NB4 (cell line): ENCODE results near the gene PDE8B.

Experiments used
- POLR2A ChIP-seq: IDR thresholded peaks from 2 replicates; pipeline ENCODE4 v1.6.1; 2011; ENCODE audit warnings: mild to moderate bottlenecking; ENCODE audit not compliant: insufficient read length; ENCODE audit errors: extremely low read depth
- TF ChIP-seq, protein P1 (sequence below): IDR thresholded peaks from one replicate; pipeline ENCODE4 v1.5.1; 2012; ENCODE audit warnings: low read depth, low read length

DNA sequence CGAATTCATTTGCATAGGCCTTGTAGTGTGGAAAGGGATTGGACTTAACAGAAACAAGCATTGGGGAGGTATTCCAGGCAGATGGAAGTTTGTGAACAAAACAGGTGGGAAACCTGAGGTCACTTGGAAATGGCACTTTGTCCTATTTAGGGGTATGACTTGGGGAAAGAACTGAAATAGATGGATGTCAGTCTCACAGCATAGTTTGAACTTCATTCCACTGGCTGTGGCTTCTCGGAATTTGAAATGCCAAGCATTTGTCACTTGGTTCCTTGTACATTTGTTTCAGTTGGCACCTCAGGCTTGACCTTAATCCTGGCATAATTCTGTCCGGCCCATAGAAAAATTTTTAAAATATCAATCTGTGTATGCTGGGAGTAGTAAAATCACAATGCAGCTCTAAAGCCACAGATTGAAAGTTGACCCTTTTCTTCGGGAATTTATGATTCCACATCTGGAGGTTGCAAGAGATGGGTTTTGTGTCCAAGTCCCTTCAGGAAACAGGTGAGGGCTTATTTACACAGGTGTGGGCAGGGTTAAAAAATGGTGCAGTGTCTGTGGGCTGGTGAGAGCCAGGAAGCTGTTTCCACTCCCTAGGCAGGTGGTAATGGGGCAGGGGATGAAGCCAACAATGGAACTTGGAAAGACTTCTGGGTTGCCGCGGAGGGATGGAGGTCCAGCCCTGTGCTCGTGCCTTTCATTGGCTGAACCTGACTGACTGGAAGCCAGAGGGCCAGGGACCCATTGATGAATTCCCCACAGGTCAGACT is 39.2 kb upstream of the PDE8B start:
- TF ChIP-seq, protein P1, sequence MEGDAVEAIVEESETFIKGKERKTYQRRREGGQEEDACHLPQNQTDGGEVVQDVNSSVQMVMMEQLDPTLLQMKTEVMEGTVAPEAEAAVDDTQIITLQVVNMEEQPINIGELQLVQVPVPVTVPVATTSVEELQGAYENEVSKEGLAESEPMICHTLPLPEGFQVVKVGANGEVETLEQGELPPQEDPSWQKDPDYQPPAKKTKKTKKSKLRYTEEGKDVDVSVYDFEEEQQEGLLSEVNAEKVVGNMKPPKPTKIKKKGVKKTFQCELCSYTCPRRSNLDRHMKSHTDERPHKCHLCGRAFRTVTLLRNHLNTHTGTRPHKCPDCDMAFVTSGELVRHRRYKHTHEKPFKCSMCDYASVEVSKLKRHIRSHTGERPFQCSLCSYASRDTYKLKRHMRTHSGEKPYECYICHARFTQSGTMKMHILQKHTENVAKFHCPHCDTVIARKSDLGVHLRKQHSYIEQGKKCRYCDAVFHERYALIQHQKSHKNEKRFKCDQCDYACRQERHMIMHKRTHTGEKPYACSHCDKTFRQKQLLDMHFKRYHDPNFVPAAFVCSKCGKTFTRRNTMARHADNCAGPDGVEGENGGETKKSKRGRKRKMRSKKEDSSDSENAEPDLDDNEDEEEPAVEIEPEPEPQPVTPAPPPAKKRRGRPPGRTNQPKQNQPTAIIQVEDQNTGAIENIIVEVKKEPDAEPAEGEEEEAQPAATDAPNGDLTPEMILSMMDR: no peak
- no peak for TF ChIP-seq POLR2A
